Endothelial cell of umbilical vein (primary cell): ENCODE measurements around the gene RIPK4. TPM values are rescaled to one million over a fixed set of nuclear protein-coding genes. Genes with fewer than 3 reads are reported as not detected.

Experiments used
- BruUV-seq: library from RNA; stranded (reverse); fragments of 400-500 nt; replicated peaks from 2 replicates; lab custom pipeline; 2021; lab: Mats Ljungman, UMichigan
- CTCF ChIA-PET: fragments of 300-600, 350-600 bp; sonication (Branson Sonifier 250); formaldehyde crosslinking; loops from one replicate; lab custom pipeline; 2021; ENCODE audit warnings: antibody characterized with exemption, inconsistent platforms; lab: Charles Lee
- POLR2A ChIA-PET: fragments of 300-600, 350-600 bp; sonication (Branson Sonifier 250); formaldehyde crosslinking; loops from one replicate; lab custom pipeline; 2021; ENCODE audit warnings: antibody characterized with exemption, inconsistent platforms; lab: Charles Lee
- DNase-seq: peaks from one replicate; pipeline ENCODE4 v3.0.0-alpha.2; 2011; ENCODE audit warnings: low read depth, low spot score
- FAIRE-seq: peaks from 2 replicates; lab custom pipeline; 2011; peaks lifted over from hg19 to GRCh38; lab: Jason Lieb, UNC
- H2AFZ ChIP-seq: 2 replicates; pipeline ENCODE4 v1.6.0; 2012; ENCODE audit warnings: low read depth, low read length, control low read depth, inconsistent platforms
- H3K27ac ChIP-seq: 2 replicates; pipeline ENCODE4 v1.5.1; 2011; ENCODE audit warnings: low read depth, mild to moderate bottlenecking, control low read depth, low read length, moderate library complexity; ENCODE audit not compliant: insufficient read depth
- H3K27me3 ChIP-seq, 2 experiments: 2 replicates each; pipeline versions ENCODE4 v1.6.0 to v1.6.1; 2011; ENCODE audit warnings: low read length in 2 of 2, mixed read lengths in 1 of 2; ENCODE audit not compliant: control insufficient read depth in 2 of 2, insufficient read depth in 2 of 2
- H3K36me3 ChIP-seq, 2 experiments: 2 replicates in 1 of 2; 3 replicates in 1 of 2; pipeline ENCODE4 v1.5.1; 2011; ENCODE audit warnings: low read length in 2 of 2, mild to moderate bottlenecking in 1 of 2, moderate library complexity in 1 of 2; ENCODE audit not compliant: control insufficient read depth in 2 of 2, insufficient read depth in 2 of 2; ENCODE audit errors: extremely low read depth in 1 of 2
- H3K4me1 ChIP-seq: 3 replicates; pipeline ENCODE4 v1.5.1; 2011; ENCODE audit warnings: mild to moderate bottlenecking, low read length; ENCODE audit not compliant: control insufficient read depth, insufficient read depth; ENCODE audit errors: extremely low read depth
- H3K4me2 ChIP-seq: 2 replicates; pipeline ENCODE4 v1.6.1; 2011; ENCODE audit warnings: low read length, control low read depth, mixed read lengths; ENCODE audit not compliant: insufficient read depth
- H3K4me3 ChIP-seq, 3 experiments: fragments of 200-600 bp in 1 of 3; sonication (generic), shearing (Covaris generic) in 1 of 3; replicated peaks in 1 of 3; 2 replicates each; pipeline ENCODE4 v1.5.1; 2011 to 2016; ENCODE audit warnings: control low read depth in 3 of 3, low read length in 3 of 3, mild to moderate bottlenecking in 2 of 3, inconsistent platforms in 1 of 3, low read depth in 1 of 3, moderate library complexity in 1 of 3; ENCODE audit not compliant: insufficient read depth in 1 of 3
- H3K79me2 ChIP-seq: 2 replicates; pipeline ENCODE4 v1.6.0; 2012; ENCODE audit warnings: low read length, inconsistent platforms; ENCODE audit not compliant: control insufficient read depth, insufficient read depth
- H3K9ac ChIP-seq: replicated peaks from 2 replicates; pipeline ENCODE3; 2011; ENCODE audit warnings: low read length, control low read depth; ENCODE audit not compliant: insufficient read depth; ENCODE audit errors: extremely low read depth
- H3K9me1 ChIP-seq: replicated peaks from 3 replicates; pipeline ENCODE4 v1.6.0; 2011; ENCODE audit warnings: mild to moderate bottlenecking, low read length; ENCODE audit not compliant: control insufficient read depth, insufficient read depth; ENCODE audit errors: extremely low read depth
- H3K9me3 ChIP-seq: replicated peaks from 2 replicates; pipeline ENCODE4 v1.5.1; 2012; ENCODE audit warnings: low read length, inconsistent platforms; ENCODE audit not compliant: control insufficient read depth, insufficient read depth
- H4K20me1 ChIP-seq: replicated peaks from 2 replicates; pipeline ENCODE3; 2011; ENCODE audit warnings: mild to moderate bottlenecking, low read length; ENCODE audit not compliant: control insufficient read depth, insufficient read depth; ENCODE audit errors: extremely low read depth
- CTCF ChIP-seq, 2 donors: IDR thresholded peaks; 1 replicate in 1 of 2; 2 replicates in 1 of 2; pipeline ENCODE4 v1.5.1; 2011; ENCODE audit warnings: low read length in 2 of 2, mild to moderate bottlenecking in 2 of 2, moderate library complexity in 2 of 2, control low read depth in 1 of 2, inconsistent platforms in 1 of 2, low read depth in 1 of 2; ENCODE audit not compliant: insufficient read depth in 1 of 2; ENCODE audit errors: extremely low read depth in 1 of 2
- EZH2 ChIP-seq: IDR thresholded peaks from 2 replicates; pipeline ENCODE4 v1.6.1; 2012; ENCODE audit warnings: borderline replicate concordance, low read depth, mild to moderate bottlenecking, moderate library complexity, low read length, inconsistent platforms; ENCODE audit not compliant: severe bottlenecking
- FOS ChIP-seq: IDR thresholded peaks from 2 replicates; pipeline ENCODE4 v1.6.1; 2011; ENCODE audit warnings: mild to moderate bottlenecking, low read length, moderate library complexity, borderline replicate concordance; ENCODE audit not compliant: insufficient read depth
- GATA2 ChIP-seq: IDR thresholded peaks from 2 replicates; pipeline ENCODE4 v1.7.0; 2011; ENCODE audit warnings: low read depth, mild to moderate bottlenecking, moderate library complexity, mixed read lengths, low read length; ENCODE audit not compliant: insufficient read length, insufficient read depth
- JUN ChIP-seq: IDR thresholded peaks from 2 replicates; pipeline ENCODE4 v1.6.1; 2011; ENCODE audit warnings: borderline replicate concordance, low read depth; ENCODE audit not compliant: insufficient read length, insufficient read depth
- MAX ChIP-seq: IDR thresholded peaks from 2 replicates; pipeline ENCODE4 v1.6.1; 2011; ENCODE audit not compliant: insufficient read depth, insufficient read length
- MYC ChIP-seq: IDR thresholded peaks from one replicate; pipeline ENCODE4 v1.6.1; 2011; ENCODE audit warnings: mild to moderate bottlenecking, low read depth, low read length
- POLR2A ChIP-seq: IDR thresholded peaks from 2 replicates; pipeline ENCODE4 v1.6.1; 2012; ENCODE audit warnings: low read depth, mild to moderate bottlenecking, control low read depth, low read length
- POLR2AphosphoS5 ChIP-seq: IDR thresholded peaks from 2 replicates; pipeline ENCODE4 v1.6.1; 2012; ENCODE audit warnings: low read depth, mild to moderate bottlenecking, control low read depth, low read length, moderate library complexity; ENCODE audit not compliant: insufficient read depth
- dilution Hi-C: fragments of 300-500 bp; cut with MboI; formaldehyde crosslinking; loops from one replicate; pipeline ENCODE4 v1.15.0; 2019; ENCODE audit warnings: low sequenced_read_pairs; ENCODE audit not compliant: extremely low pct_ligation_motif_present
- intact Hi-C: fragments of 100-400 bp; cut with micrococcal nuclease; formaldehyde crosslinking; loops from one replicate; pipeline ENCODE4 v1.10.0; 2022
- polyA plus RNA-seq, 4 experiments: library from polyadenylated mRNA; depleted of rRNA in 3 of 4; stranded (reverse) in 3 of 4; unstranded in 1 of 4; fragments of >200 nt; gene quantifications; 2 replicates each; pipeline versions ENCODE4 v1.2.1 to v1.2.3, GENCODE V29; 2011 to 2012; ENCODE audit warnings: missing spikeins in 1 of 4
- total RNA-seq: library from RNA; stranded (reverse); gene quantifications from 2 replicates; pipeline ENCODE4 v1.2.3, GENCODE V29; 2021

RIPK4 gene
- total and polyA plus RNA-seq, 2 donors (not counting 3 experiments of a cell fraction or from before 2014, with no cell fraction given): not detected

GRCh38 chr21:41751611-41752011, 15.2 kb downstream of the RIPK4 start:
- no peak overlapping the region for H3K4me2 ChIP-seq
- no peaks in the 10 kb centered on the region for H3K9me3 ChIP-seq
- peaks cover 1 to 5% of the 10 kb centered on the region in 2 experiments for H3K27me3 ChIP-seq
- H3K36me3 ChIP-seq: no peaks in the 10 kb centered on the region
- no peaks in the 10 kb centered on the region for H3K79me2 ChIP-seq
- dilution Hi-C loops: no loop called here
- BruUV-seq: no TSS peak
- DNase-seq (no peak), FAIRE-seq (no peak)
- no peak overlapping the region for H3K27ac ChIP-seq
- CTCF ChIA-PET: interaction anchor here (2.2 kb wide), 1 partner anchor 17 kb away, joined by 7 read pairs; no protein-coding TSS in a partner anchor
- H2AFZ ChIP-seq: no peak overlapping the region
- POLR2A ChIA-PET: no interaction called here
- no peak for TF ChIP-seq MAX
- TF ChIP-seq MYC: no peak
- no peak for TF ChIP-seq POLR2AphosphoS5
- no peak for TF ChIP-seq JUN
- TF ChIP-seq EZH2: no peak
- no peak for TF ChIP-seq GATA2
- TF ChIP-seq CTCF (IDR thresholded peaks at IDR 0.05; ENCODE audit: extremely low read depth in 1 of 2, insufficient read depth in 1 of 2, low read depth in 1 of 2, low read length in 2 of 2): no peak
- TF ChIP-seq FOS: no peak
- TF ChIP-seq POLR2A: no peak
- no peaks in the 10 kb centered on the region for H3K4me1 ChIP-seq
- no peak overlapping the region for H3K9ac ChIP-seq
- H4K20me1 ChIP-seq: no peaks in the 10 kb centered on the region
- intact Hi-C loops: no loop called here
- H3K4me3 ChIP-seq: no peak overlapping the region
- no peaks in the 10 kb centered on the region for H3K9me1 ChIP-seq
